Activated CD8-positive, alpha-beta memory T cell treated with anti-CD3 and anti-CD28 coated beads for 1 hour (primary cell): ENCODE measurements around the gene COX14.

Experiments
- DNase-seq, 2 donors: peaks; one replicate each; pipeline ENCODE4 v3.0.0-alpha.2; 2020; ENCODE audit warnings: low read depth in 1 of 2; ENCODE audit errors: extremely low read depth in 1 of 2

The COX14 gene

DNA sequence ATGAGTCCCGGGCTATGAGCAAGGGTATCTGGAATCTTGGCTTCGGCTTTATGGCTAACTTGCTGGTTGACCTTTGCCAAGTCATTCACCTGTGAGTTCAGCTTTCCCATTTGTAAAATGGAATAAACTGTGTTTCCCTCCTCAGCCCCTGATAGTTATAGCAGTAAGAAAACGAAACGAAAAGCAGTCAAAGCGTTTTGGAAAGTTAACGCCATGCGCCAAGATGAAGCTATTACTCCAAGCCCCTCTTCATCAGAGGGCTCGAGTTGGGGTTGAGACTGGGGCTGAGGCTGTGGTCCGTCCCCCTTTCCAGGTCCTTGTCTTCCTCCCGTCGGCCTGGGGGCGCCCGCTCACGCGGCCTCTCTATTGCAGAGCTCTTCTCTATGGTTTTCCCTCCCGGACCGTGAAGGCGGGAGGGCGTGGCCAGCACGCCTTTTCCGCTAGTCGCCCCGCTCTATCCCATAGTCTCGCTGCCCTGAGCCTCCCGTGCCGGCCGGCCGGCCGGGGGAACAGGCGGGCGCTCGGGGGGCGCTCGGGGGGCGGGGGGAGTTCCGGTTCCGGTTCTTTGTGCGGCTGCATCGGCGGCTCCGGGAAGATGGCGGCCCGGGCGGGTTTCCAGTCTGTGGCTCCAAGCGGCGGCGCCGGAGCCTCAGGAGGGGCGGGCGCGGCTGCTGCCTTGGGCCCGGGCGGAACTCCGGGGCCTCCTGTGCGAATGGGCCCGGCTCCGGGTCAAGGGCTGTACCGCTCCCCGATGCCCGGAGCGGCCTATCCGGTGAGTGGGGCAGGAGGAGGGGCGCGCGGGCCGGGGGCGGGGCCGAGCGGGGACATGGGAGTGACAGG, 27.0 kb upstream of the COX14 start, which contains the start of gene SMARCD1:
Gene SMARCD1, plus strand, starts transcription at position 568 of the 840 bp plus-strand sequence. Its CDS starts 28 bp downstream, at position 596.
- DNase-seq, result peak; percentile 63 to 71

- peak in 1 of 2 donors; percentile 25 for DNase-seq
Observed at GRCh38 chr12:50085615-50086072, 26.4 kb upstream of the COX14 start.

DNA sequence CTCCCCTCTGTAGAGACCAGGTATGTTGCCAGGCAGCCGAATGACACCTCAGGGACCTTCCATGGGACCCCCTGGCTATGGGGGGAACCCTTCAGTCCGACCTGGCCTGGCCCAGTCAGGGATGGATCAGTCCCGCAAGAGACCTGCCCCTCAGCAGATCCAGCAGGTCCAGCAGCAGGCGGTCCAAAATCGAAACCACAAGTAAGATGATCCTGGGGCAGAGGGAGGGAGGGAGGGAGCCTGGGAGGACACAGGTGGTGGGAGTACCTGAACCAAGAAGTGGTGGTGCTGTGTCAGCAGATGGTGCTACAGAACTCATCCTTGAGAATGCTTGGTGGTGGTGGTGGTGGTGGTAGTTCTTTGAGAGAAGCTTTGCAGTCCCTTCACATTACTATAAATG, 25.9 kb upstream of the COX14 start:
- DNase-seq, result no peak

DNA sequence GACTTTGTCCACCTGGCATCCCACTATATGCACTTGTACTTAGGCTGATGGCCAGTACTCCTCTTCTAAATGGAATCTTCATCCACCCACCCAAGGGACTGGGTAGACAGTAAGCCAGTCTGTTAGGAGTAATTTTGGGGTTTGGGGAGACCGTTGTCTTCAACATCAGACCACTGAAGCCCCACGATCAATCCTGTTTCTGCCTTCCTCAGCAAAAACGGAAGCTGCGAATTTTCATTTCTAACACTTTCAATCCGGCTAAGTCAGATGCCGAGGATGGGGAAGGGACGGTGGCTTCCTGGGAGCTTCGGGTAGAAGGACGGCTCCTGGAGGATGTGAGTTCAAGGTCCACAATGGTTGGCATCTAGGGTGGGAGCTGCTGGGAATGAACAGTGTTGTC, 24.9 kb upstream of the COX14 start:
- DNase-seq, result no peak

GRCh38 chr12:50087995-50088394, 24.0 kb upstream of the COX14 start:
- DNase-seq, result no peak

GRCh38 chr12:50088577-50089335, 23.3 kb upstream of the COX14 start:
- DNase-seq, result peak in 1 of 2 donors; percentile 18

DNA sequence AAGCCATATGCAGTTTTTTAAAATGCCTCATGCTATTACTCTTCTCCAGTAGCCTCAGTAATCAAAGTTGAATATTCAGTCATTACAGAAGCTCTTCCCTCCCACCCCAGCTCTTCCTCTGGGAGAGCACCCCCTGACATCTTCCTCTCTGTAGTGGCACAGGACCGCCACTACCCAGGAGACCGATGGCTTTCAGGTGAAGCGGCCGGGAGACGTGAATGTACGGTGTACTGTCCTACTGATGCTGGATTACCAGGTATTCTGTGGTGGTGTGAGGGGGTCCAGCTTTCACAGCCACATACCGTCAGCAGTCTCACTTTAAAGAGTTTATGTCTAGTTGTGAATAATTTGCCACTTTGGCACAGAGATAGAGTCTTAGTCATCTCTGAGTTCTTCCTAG, 22.3 kb upstream of the COX14 start:
- no peak for DNase-seq

- no peak for DNase-seq
Observed at GRCh38 chr12:50090391-50090790, 21.6 kb upstream of the COX14 start.

- DNase-seq, result no peak
Observed at GRCh38 chr12:50097952-50098351, 14.1 kb upstream of the COX14 start.

DNA sequence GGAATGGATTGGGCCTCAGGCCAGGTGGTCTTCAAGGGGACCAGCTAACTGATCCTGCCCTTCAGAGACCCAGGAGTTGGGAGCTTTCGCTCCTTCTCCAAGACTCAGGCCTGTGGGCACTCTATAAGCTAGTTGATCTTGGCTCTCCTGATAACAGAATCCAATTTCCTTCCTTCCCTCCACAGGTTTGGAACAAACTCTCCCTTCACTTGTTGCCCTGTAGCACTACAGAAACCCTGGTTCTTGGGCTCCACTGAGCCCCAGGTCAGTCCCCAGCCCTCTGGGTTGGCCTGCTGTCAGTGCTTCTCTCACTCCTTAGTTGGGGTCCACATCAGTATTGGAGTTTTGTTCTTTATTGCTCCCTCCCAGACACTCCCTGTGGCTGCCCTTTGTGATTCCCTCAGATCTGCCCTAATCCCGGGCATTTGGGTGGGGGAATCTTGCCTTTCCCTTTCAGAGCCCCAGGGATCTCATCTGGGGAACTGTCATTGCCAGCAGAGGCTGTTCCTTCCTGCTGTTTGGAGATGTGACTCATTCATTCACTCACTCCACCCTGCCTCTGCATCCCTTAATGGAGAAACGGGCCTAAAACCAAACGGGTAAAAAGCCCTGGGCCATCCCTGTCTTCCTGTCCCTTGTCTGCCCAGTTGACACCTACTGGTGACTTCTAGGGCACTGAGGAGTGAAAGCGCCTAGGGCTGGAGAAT, 12.6 kb upstream of the COX14 start:
- no peak for DNase-seq

GRCh38 chr12:50100561-50100960, 11.5 kb upstream of the COX14 start:
- DNase-seq, result no peak

DNA sequence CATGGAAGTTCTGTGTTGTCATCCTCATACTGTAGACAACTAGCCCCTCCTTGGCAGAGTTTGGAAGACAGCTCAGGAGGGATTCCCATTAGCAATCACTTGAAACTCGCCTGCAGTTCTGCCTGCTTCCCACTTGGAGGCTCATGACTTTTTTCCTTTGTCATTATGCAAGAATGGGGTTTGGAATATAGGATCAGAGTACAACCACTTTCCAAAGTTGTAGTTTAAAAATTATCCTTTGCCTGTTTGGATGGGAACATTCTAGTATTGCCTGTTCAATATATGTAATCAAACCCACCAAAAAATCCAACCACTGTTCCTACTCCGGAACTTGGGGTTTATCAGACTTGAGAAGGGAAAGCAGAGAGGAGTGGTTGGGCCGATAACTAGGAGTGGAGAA, 10.4 kb upstream of the COX14 start:
- no peak for DNase-seq

DNA sequence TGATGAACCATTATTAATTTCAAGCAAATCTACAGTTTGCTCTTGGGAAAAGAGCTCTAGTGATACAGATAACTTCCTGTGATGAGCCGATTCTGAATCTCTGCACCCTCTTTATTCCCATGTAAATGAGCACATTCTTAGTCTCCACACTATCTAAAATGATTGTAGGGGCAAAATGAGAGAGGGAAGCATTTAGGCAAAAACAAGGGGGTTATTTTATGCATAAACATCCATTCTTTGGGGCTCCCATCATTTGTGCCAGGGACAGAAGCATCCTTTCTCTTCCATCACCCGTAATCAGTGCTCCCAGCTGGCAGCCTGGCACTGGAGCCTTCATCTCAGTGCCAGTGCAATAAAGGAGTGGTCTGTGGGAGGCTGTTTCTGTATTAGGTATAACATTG, 9.9 kb upstream of the COX14 start:
- no peak for DNase-seq

DNA sequence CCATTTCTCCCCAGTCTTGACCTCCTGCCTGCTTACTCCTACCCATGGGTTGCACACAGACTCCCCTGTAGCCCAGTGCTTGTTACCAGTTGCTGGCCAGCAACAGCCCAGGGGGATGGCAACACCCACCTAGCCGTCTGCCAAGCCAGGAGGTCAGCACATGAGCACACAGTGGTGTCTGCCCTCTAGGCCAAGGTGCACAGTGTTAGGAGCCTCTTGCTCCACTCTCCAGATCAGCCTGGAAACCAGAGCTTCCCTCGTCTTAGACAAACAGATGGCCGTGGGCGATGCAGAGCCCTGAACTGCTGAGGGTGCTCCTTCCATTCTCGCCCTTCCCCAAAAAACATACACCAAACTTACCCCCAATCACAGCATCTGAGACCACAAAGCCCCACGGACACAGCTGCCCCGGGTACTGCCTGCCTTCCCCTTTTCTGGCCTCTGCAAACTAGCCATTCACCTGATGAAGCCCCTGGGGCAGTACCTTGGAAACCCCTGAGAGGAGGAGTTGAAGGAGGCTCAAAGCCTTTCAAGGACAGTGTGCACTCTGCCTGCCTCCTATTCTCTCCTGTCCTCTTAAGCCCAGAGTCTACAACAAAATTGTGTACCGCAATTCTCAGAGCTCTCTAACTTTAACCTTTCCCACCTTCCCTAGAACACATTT, 9.3 kb upstream of the COX14 start:
- no peak for DNase-seq

- DNase-seq, result no peak
Observed at GRCh38 chr12:50103351-50103750, 8.7 kb upstream of the COX14 start.

DNA sequence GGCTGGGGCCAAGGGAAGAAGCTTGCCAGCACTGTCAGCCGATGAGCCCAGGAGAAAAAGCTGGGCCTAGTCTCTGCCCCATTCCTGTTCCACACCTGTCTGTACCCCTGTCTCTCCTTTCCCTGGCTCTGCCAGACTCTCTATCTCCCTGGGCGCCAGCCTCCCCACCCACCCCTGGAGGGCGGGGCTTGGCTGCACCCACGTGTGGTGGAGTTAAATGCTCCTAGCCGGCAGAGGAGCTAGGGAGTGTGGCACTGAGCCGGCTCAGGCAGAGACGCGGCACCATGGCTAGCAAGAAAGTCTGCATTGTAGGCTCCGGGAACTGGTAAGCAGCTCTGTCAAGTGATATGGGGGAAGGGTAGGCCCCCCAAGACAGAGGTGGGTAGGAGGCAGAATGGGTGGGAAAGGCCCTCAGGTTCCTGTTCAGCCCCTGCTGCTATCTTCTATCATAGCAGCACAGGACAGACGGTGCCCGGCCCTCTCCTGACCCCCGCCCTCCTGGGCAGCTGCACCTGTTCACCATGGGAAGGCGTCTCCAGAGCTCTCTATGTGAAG, 8.2 kb upstream of the COX14 start, which contains the start of gene GPD1:
Gene GPD1, plus strand, starts transcription at position 242 of the 555 bp plus-strand sequence. Its CDS starts 43 bp downstream, at position 285.
- no peak for DNase-seq

DNA sequence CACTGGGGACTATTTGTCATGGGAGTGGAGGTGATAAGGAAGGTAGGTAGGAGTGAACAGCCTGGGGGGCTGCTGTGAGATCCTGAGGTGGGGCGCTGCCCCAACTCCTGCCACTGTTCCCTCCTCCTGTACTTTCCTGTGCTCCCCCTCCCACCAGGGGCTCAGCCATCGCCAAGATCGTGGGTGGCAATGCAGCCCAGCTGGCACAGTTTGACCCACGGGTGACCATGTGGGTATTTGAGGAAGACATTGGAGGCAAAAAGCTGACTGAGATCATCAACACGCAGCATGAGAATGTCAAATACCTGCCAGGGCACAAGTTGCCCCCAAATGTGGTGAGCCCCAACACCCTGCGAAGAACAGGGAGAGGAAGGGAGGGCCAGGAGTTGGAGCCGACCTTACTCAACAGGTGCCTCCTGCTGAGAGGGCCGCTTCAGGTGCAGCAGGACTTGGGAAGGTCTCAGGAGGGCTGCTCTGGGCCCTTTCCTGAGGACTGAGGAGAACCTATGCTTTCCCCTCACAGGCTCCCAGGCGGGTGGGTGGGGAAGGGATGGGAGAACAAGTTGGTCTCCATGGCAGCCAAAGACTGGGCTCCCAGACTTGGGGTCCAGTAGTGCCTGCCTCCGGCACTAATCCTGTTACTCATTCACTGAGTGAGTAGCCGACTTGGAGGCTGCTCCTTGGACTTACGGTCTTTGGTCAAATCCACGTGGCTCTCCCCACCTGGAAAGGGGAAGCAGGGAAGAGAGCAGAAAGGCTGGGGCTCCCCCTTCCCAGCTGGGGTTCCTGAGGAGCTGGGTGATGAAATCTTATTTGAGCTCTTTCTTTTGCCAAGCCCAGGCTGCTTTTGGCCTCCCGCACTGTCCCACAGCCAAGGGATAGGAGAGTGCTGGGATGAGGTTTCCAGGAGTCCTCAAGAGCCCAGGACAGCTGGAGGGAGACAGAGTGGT, 7.3 kb upstream of the COX14 start:
- no peak for DNase-seq

GRCh38 chr12:50105913-50106450, 6.1 kb upstream of the COX14 start:
- no peak for DNase-seq

DNA sequence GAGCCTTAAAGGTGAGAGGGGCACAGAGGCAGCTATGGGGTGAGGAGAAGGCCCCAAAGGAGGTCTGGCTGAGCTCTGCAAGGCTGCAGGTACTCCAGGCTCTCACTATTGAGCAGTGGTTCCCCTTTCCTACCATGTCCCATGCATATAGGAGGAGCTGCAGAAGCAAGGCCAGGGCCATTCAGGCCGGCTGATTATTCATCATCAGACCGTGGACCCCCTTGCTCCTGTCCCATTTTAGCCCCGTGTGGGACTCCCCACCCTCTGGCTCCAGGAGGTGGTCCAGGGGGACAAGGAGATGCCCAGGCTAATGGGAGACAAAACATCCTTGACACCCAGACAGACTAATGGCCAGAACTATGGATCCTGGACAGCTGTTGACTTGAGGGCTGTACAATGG, 5.1 kb upstream of the COX14 start:
- no peak for DNase-seq
